Spleen (tissue), 11 donors: ENCODE results near the gene KRT73. TPM values are rescaled to one million over a fixed set of nuclear protein-coding genes. Genes with fewer than 3 reads are reported as not detected.
"Not testable (repeated sequence)": the region's sequence is repeated elsewhere in the genome, so short reads cannot be mapped to it uniquely, and the experiment has no call there.

Experiments used
- DNase-seq: peaks from one replicate; pipeline ENCODE4 v3.0.0-alpha.2; 2020
- H3K27ac ChIP-seq, 8 donors: fragments of 200-600 bp; sonication (generic) in 7 of 8; 1 replicate in 4 of 8; 2 replicates in 4 of 8; pipeline versions ENCODE4 v1.5.0 to v1.8.0; 2016 to 2021; ENCODE audit warnings: inconsistent platforms in 4 of 8, mild to moderate bottlenecking in 4 of 8, moderate library complexity in 1 of 8
- H3K27me3 ChIP-seq, 7 donors: fragments of 200-600 bp; sonication (generic) in 6 of 7; replicated peaks in 1 of 7; 1 replicate in 4 of 7; 2 replicates in 3 of 7; pipeline versions ENCODE4 v1.5.0 to v1.8.0; 2016 to 2021; ENCODE audit warnings: inconsistent platforms in 3 of 7, mild to moderate bottlenecking in 1 of 7
- H3K36me3 ChIP-seq, 6 donors: fragments of 200-600 bp; sonication (generic) in 5 of 6; 1 replicate in 4 of 6; 2 replicates in 2 of 6; pipeline versions ENCODE4 v1.5.0 to v1.8.0; 2016 to 2021; ENCODE audit warnings: inconsistent platforms in 2 of 6
- H3K4me1 ChIP-seq, 6 donors: fragments of 200-600 bp; sonication (generic) in 5 of 6; 1 replicate in 3 of 6; 2 replicates in 3 of 6; pipeline versions ENCODE4 v1.5.0 to v1.8.0; 2016 to 2021; ENCODE audit warnings: inconsistent platforms in 3 of 6
- H3K4me3 ChIP-seq, 8 donors: fragments of 200-600 bp; sonication (generic) in 7 of 8; 1 replicate in 4 of 8; 2 replicates in 4 of 8; pipeline versions ENCODE4 v1.5.0 to v1.8.0; 2016 to 2021; ENCODE audit warnings: inconsistent platforms in 4 of 8, mild to moderate bottlenecking in 4 of 8, moderate library complexity in 2 of 8
- H3K9me3 ChIP-seq, 8 donors: fragments of 200-600 bp; sonication (generic) in 7 of 8; 1 replicate in 4 of 8; 2 replicates in 4 of 8; pipeline versions ENCODE4 v1.5.0 to v1.8.0; 2016 to 2021; ENCODE audit warnings: inconsistent platforms in 4 of 8
- POLR2A ChIP-seq, 3 donors: fragments of 450-650 bp; IDR thresholded peaks; one replicate each; pipeline ENCODE4 v1.5.1; 2017; ENCODE audit warnings: antibody characterized with exemption in 3 of 3, mild to moderate bottlenecking in 1 of 3
- POLR2AphosphoS5 ChIP-seq, 3 donors: sonication (generic); formaldehyde crosslinking; IDR thresholded peaks; one replicate each; pipeline ENCODE4 v1.5.1; 2017; ENCODE audit warnings: antibody characterized with exemption in 3 of 3
- WGBS, 5 donors: extraction: QIAGEN DNeasy Blood & Tissue Kit in 3 of 5; methylation state at CpG; one replicate each; pipeline versions ENCODE4 v1.1.5 to v1.1.7; 2013 to 2018; 5-methylcytosine and 5-hydroxymethylcytosine counted together
- intact Hi-C: fragments of 100-400 bp; cut with DNase I; formaldehyde crosslinking; loops from one replicate; pipeline ENCODE4 v1.15.0; 2023; ENCODE audit warnings: low total_unique reads
- polyA plus RNA-seq, 3 donors: library from polyadenylated mRNA; stranded (reverse); fragments of 200-250 nt; gene quantifications; one replicate each; pipeline ENCODE4 v1.2.1, GENCODE V29; 2013
- total RNA-seq, 7 donors: library from RNA; depleted of rRNA in 3 of 7; stranded (reverse); fragments of >200 nt in 3 of 7; fragmentation: NEBNext Ultra II Directional in 4 of 7; extraction: Animal tissue kit (Norgen Biotek cat#: 25700) in 4 of 7; gene quantifications; one replicate each; pipeline versions ENCODE4 v1.1.0 to v1.2.1, GENCODE V29; 2016 to 2021
- TF ChIP-seq, protein P1 (sequence below), 11 experiments: fragments of 200-600 bp in 7 of 11; fragments of 450-650 bp in 4 of 11; sonication (generic) in 4 of 11; IDR thresholded peaks in 8 of 11; conservative IDR thresholded peaks in 3 of 11; 1 replicate in 7 of 11; 2 replicates in 4 of 11; pipeline versions ENCODE4 v1.4.0 to v1.8.0; 2016 to 2021; ENCODE audit warnings: antibody characterized with exemption in 11 of 11, inconsistent platforms in 4 of 11, mild to moderate bottlenecking in 1 of 11
- donor health status: healthy with polysubstance abuse.
- donor health status: DM: no; HTN: no; CAD: no; lungs with moderate emphysema.
- donor health status: DM: no; HTN: no; CAD: no.
- donor health status: Bipolar disorder and iron deficiency.
- donor health status: healthy.
- donor health status: DM: no; HTN: no; CAD: no.
- donor health status: DM: yes; HTN: yes; CAD: no.

KRT73 gene
- total and polyA plus RNA-seq, 10 donors = 0.04 to 1.4 (median 0.36) TPM

DNA sequence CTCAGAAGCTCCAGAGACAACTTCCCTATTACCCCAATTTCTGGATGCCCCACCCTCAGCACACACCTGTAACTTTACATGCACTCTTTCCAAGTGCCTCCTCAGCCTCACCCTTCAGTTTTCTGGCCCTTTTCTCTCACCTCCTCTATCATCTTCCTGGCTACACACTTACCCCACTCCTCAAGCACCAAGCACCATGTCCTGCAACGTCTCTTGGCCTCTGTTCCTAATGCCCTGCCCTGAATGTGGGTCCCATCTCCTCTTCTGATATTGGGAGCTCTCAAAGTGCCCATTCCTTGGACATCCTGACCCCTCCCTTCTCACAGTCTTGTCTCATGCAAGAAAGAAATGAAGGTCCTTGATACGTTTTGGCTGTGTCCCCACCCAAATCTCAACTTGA is 18.3 kb downstream of the KRT73 start:
- Histone ChIP-seq H3K27ac (no peak overlapping the region), H3K4me3 (no peak overlapping the region), H3K4me1 (peaks cover 0 to 6% (median 0%) of the 10 kb centered on the region in 6 donors), H3K27me3 (peaks cover 0 to 50% (median 14%) of the 10 kb centered on the region in 7 donors), H3K9me3 (no peaks in the 10 kb centered on the region), H3K36me3 (no peaks in the 10 kb centered on the region)
- TF ChIP-seq POLR2A (IDR thresholded peaks at IDR 0.05) = no peak
- TF ChIP-seq, protein P1, sequence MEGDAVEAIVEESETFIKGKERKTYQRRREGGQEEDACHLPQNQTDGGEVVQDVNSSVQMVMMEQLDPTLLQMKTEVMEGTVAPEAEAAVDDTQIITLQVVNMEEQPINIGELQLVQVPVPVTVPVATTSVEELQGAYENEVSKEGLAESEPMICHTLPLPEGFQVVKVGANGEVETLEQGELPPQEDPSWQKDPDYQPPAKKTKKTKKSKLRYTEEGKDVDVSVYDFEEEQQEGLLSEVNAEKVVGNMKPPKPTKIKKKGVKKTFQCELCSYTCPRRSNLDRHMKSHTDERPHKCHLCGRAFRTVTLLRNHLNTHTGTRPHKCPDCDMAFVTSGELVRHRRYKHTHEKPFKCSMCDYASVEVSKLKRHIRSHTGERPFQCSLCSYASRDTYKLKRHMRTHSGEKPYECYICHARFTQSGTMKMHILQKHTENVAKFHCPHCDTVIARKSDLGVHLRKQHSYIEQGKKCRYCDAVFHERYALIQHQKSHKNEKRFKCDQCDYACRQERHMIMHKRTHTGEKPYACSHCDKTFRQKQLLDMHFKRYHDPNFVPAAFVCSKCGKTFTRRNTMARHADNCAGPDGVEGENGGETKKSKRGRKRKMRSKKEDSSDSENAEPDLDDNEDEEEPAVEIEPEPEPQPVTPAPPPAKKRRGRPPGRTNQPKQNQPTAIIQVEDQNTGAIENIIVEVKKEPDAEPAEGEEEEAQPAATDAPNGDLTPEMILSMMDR (IDR thresholded peaks at IDR 0.05 in 8 of 11, conservative IDR thresholded peaks at IDR 0.05 in 3 of 11) = no peak
- no peak for TF ChIP-seq POLR2AphosphoS5 (IDR thresholded peaks at IDR 0.05)
- intact Hi-C loops = no loop called here
- no peak for DNase-seq
- 48 to 63% (median 54%) methylated on average over 2 of the region's 2 CpGs for WGBS, 5 donors

DNA sequence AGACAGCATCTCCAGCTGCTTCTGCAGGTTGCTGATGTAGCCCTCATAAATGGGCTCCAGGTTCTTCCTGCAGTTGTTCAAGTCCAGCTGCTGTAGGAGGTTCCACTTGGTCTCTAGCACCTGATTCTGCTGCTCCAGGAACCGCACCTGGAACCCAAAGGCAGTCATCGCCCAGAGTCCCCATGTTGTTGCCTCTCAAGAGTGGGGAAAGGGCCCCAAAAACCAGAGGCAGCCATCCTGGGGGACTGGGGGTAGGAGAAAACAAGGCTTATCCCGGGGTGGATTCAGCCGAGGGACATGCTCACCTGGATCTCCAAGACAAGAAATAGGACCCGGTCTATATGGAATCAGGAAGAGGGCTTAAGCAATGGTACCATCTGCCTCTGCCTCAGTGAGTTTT is 19.4 kb downstream of the KRT73 start:
- Histone ChIP-seq H3K4me3 (no peak overlapping the region), H3K9me3 (no peaks in the 10 kb centered on the region), H3K4me1 (peaks cover 0 to 6% (median 0%) of the 10 kb centered on the region in 6 donors), H3K27ac (no peak overlapping the region), H3K27me3 (peaks cover 0 to 53% (median 14%) of the 10 kb centered on the region in 7 donors), H3K36me3 (no peaks in the 10 kb centered on the region)
- intact Hi-C loops = no loop called here
- DNase-seq = no peak
- WGBS, 5 donors = 82 to 89% (median 87%) methylated on average over 5 of the region's 5 CpGs
- TF ChIP-seq, protein P1 (IDR thresholded peaks at IDR 0.05 in 8 of 11, conservative IDR thresholded peaks at IDR 0.05 in 3 of 11) = no peak
- TF ChIP-seq POLR2A (IDR thresholded peaks at IDR 0.05) (no peak), POLR2AphosphoS5 (IDR thresholded peaks at IDR 0.05) (no peak)

DNA sequence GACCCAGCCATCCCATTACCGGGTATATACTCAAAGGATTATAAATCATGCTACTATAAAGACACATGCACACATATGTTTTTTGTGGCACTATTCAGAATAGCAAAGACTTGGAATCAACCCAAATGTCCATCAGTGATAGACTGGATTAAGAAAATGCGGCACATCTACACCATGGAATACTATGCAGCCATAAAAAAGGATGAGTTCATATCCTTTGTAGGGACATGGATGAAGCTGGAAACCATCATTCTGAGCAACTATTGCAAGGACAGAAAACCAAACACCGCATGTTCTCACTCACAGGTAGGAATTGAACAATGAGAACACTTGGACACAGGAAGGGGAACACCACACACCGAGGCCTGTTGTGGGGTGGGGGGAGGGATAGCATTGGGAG is 24.1 kb downstream of the KRT73 start:
- H3K36me3 ChIP-seq, H3K4me1 ChIP-seq, H3K4me3 ChIP-seq, DNase-seq, intact Hi-C loops, H3K9me3 ChIP-seq, H3K27ac ChIP-seq: not testable (repeated sequence)
- H3K27me3 ChIP-seq = peaks cover 0 to 34% (median 0%) of the 10 kb centered on the region in 7 donors
- 83 to 97% (median 92%) methylated on average over 4 of the region's 4 CpGs for WGBS, 5 donors

DNA sequence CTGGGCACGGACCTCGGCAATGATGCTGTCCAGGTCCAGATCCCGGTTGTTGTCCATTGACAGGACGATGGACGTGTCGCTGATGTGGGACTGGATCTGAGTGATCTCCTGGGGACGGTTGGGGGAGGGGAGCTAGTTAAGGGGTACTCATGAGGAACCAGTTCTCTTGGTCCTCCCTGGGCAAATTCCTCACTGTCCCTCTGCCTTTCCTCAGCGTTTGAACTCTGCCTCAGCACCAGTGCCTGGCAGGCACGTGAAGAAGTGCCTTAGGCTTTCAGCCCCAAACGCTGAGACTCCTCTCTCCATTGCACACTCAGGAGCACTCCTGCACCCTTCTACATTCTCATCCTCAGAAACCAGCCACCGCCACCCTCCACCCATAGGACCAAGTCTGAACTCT is 26.8 kb downstream of the KRT73 start:
- DNase-seq = no peak
- intact Hi-C loops = no loop called here
- Histone ChIP-seq H3K27ac (no peak overlapping the region), H3K4me1 (no peaks in the 10 kb centered on the region), H3K9me3 (no peaks in the 10 kb centered on the region), H3K36me3 (no peaks in the 10 kb centered on the region), H3K27me3 (peaks cover 0 to 28% (median 0%) of the 10 kb centered on the region in 7 donors), H3K4me3 (no peak overlapping the region)
- no peak for TF ChIP-seq POLR2A (IDR thresholded peaks at IDR 0.05)
- no peak for TF ChIP-seq POLR2AphosphoS5 (IDR thresholded peaks at IDR 0.05)
- TF ChIP-seq, protein P1 (IDR thresholded peaks at IDR 0.05 in 8 of 11, conservative IDR thresholded peaks at IDR 0.05 in 3 of 11) = no peak
- 89 to 96% (median 92%) methylated on average over 11 of the region's 11 CpGs for WGBS, 5 donors

DNA sequence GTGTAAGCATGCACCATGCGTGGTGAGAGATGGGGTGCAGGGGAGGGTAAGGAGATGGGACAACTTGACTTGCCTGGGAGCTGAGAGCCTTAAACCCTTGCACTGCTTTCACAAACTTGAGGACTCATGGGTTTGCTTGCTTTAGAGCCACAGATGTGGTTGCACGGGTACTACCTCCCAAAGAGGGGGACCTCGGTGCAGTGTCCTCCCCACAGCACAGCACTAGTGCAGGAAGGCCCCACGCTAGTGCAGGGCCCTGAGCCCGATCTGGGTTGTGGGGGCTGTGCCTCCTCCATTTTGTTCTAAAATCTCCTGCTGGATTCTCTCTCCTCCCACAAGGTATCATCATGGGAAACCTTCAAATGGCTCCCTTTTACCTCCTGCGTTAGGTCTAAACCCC is 28.3 kb downstream of the KRT73 start:
- Histone ChIP-seq H3K4me3 (no peak overlapping the region), H3K27me3 (peaks cover 0 to 28% (median 0%) of the 10 kb centered on the region in 7 donors), H3K36me3 (no peaks in the 10 kb centered on the region), H3K4me1 (no peaks in the 10 kb centered on the region), H3K9me3 (no peaks in the 10 kb centered on the region), H3K27ac (no peak overlapping the region)
- intact Hi-C loops = no loop called here
- WGBS, 5 donors = 82 to 98% (median 85%) methylated on average over 6 of the region's 6 CpGs
- no peak for TF ChIP-seq POLR2AphosphoS5 (IDR thresholded peaks at IDR 0.05)
- TF ChIP-seq, protein P1 (IDR thresholded peaks at IDR 0.05 in 8 of 11, conservative IDR thresholded peaks at IDR 0.05 in 3 of 11) = no peak
- no peak for TF ChIP-seq POLR2A (IDR thresholded peaks at IDR 0.05)
- DNase-seq = no peak
